OCI-LY3 (cell line): ENCODE data around the gene CR2.

Source experiments
- EZH2phosphoT487 ChIP-seq: fragments of 200-600 bp; shearing (Covaris generic); IDR thresholded peaks from 2 replicates; pipeline ENCODE4 v1.6.1; 2018; ENCODE audit warnings: antibody characterized with exemption, mixed run types, low read depth
- TF ChIP-seq, protein P1 (sequence below): fragments of 200-600, 300-600 bp; sonication (generic); IDR thresholded peaks from 2 replicates; pipeline ENCODE4 v1.5.1; 2014; ENCODE audit warnings: antibody characterized with exemption, low read length, low read depth

DNA sequence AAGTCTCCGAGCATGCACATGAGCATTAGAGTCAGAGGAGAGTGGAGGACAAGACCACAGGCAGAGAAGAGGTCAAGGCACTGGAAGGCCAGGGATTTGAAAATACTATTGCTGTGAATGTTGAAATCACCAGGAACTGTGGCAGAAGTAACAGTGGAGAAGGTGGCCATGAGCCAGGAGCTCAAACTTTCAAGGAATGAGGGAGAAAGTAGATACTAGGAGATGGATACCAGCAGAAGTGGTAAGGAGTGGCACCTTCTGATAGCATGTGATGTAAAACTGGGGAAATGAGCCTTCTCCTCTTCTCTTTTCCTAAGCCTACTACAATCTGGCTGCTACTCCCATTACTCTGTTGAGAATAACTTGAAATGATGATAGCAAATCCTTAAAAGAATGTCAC is 40.0 kb downstream of the CR2 start:
- TF ChIP-seq, protein P1, sequence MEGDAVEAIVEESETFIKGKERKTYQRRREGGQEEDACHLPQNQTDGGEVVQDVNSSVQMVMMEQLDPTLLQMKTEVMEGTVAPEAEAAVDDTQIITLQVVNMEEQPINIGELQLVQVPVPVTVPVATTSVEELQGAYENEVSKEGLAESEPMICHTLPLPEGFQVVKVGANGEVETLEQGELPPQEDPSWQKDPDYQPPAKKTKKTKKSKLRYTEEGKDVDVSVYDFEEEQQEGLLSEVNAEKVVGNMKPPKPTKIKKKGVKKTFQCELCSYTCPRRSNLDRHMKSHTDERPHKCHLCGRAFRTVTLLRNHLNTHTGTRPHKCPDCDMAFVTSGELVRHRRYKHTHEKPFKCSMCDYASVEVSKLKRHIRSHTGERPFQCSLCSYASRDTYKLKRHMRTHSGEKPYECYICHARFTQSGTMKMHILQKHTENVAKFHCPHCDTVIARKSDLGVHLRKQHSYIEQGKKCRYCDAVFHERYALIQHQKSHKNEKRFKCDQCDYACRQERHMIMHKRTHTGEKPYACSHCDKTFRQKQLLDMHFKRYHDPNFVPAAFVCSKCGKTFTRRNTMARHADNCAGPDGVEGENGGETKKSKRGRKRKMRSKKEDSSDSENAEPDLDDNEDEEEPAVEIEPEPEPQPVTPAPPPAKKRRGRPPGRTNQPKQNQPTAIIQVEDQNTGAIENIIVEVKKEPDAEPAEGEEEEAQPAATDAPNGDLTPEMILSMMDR: no peak
- no peak for TF ChIP-seq EZH2phosphoT487
